SJCRH30 (cell line): ENCODE measurements around the gene FUT2. TPM values are rescaled to one million over a fixed set of nuclear protein-coding genes. Genes with fewer than 3 reads are reported as not detected.

Source experiments
- DNase-seq, 2 experiments: peaks; one replicate each; pipeline ENCODE4 v3.0.0-alpha.2; 2015 to 2020
- H3K27ac ChIP-seq: fragments of 250-450 bp; sonication (Bioruptor Pico); 2 replicates; pipeline ENCODE4 v1.5.1; 2020; ENCODE audit warnings: mild to moderate bottlenecking, moderate library complexity
- H3K27me3 ChIP-seq: fragments of 250-450 bp; sonication (Bioruptor Pico); 2 replicates; pipeline ENCODE4 v1.5.1; 2020; ENCODE audit warnings: mild to moderate bottlenecking, moderate library complexity
- H3K36me3 ChIP-seq: fragments of 250-450 bp; sonication (Bioruptor Pico); 2 replicates; pipeline ENCODE4 v1.5.1; 2020; ENCODE audit warnings: mild to moderate bottlenecking, moderate library complexity
- H3K4me1 ChIP-seq: fragments of 250-450 bp; sonication (Bioruptor Pico); 2 replicates; pipeline ENCODE4 v1.5.1; 2020; ENCODE audit warnings: mild to moderate bottlenecking, moderate library complexity
- H3K4me3 ChIP-seq: fragments of 250-450 bp; sonication (Bioruptor Pico); 2 replicates; pipeline ENCODE4 v1.5.1; 2020; ENCODE audit warnings: mild to moderate bottlenecking, moderate library complexity
- H3K9me3 ChIP-seq: fragments of 250-450 bp; sonication (Bioruptor Pico); replicated peaks from 2 replicates; pipeline ENCODE4 v1.5.1; 2020; ENCODE audit warnings: mild to moderate bottlenecking, moderate library complexity
- total RNA-seq: library from RNA; depleted of rRNA; stranded (reverse); fragments of >200 nt; shearing (Covaris generic); gene quantifications from 2 replicates; pipeline ENCODE4 v1.2.3, GENCODE V29; 2014; rRNA removed

The FUT2 gene
- total RNA-seq, 1 experiment from 2014 or later, result 0.30 TPM

GRCh38 chr19:48755084-48755641 is 59.4 kb downstream of the FUT2 start, which contains the start of gene FGF21:
Gene FGF21 (plus strand): TSS chr19:48755524. CDS start chr19:48756237, 713 bp downstream.
- no peak within 1 kb of the TSS for H3K4me3 ChIP-seq
- no peaks in the 10 kb centered on the region for H3K4me1 ChIP-seq
- H3K36me3 ChIP-seq, result no peaks in the 10 kb centered on the region
- H3K27ac ChIP-seq, result no peak within 1 kb of the TSS
- no peak for DNase-seq
- no peaks in the 10 kb centered on the region for H3K27me3 ChIP-seq
- no peaks in the 10 kb centered on the region for H3K9me3 ChIP-seq

Other genes with a start within 250 kb of the FUT2 start
- gene GRWD1, start 250.0 kb upstream of the FUT2 start, total RNA-seq, result 40.4 and 44.6 TPM in 2 replicates
- gene KCNJ14, start 240.4 kb upstream of the FUT2 start, total RNA-seq, result 0.41 and 0.57 TPM in 2 replicates
- 25.0 and 29.0 TPM in 2 replicates for gene CYTH2, start 226.6 kb upstream of the FUT2 start, total RNA-seq
- gene LMTK3, start 184.1 kb upstream of the FUT2 start, total RNA-seq, result not detected in 2 replicates
- gene SULT2B1, start 143.8 kb upstream of the FUT2 start, total RNA-seq, result 0.26 TPM in 1 of 2 replicates, not detected in the other
- not detected in 2 replicates for gene SPACA4, start 89.2 kb upstream of the FUT2 start, total RNA-seq
- gene FAM83E, start 80.9 kb upstream of the FUT2 start, total RNA-seq, result 1.9 and 3.3 TPM in 2 replicates
- gene RPL18, start 76.8 kb upstream of the FUT2 start, total RNA-seq, result 1,609 and 2,008 TPM in 2 replicates
- 13.1 and 17.4 TPM in 2 replicates for gene SPHK2, start 76.5 kb upstream of the FUT2 start, total RNA-seq
- 23.9 and 24.4 TPM in 2 replicates for gene DBP, start 58.6 kb upstream of the FUT2 start, total RNA-seq
- gene CA11, start 49.8 kb upstream of the FUT2 start, total RNA-seq, result 10.7 and 11.8 TPM in 2 replicates
- gene NTN5, start 23.0 kb upstream of the FUT2 start, total RNA-seq, result 151 and 155 TPM in 2 replicates
- 19.5 and 24.5 TPM in 2 replicates for gene MAMSTR, start 23.8 kb downstream of the FUT2 start, total RNA-seq
- 0.99 and 1.5 TPM in 2 replicates for gene RASIP1, start 44.6 kb downstream of the FUT2 start, total RNA-seq
- not detected in 2 replicates for gene IZUMO1, start 50.9 kb downstream of the FUT2 start, total RNA-seq
- gene FUT1, start 56.7 kb downstream of the FUT2 start, total RNA-seq, result not detected in 2 replicates
- gene FGF21, start 59.6 kb downstream of the FUT2 start, total RNA-seq, result not detected in 2 replicates
- gene BCAT2, start 115.1 kb downstream of the FUT2 start, total RNA-seq, result 31.7 and 36.0 TPM in 2 replicates
- not detected in 2 replicates for gene HSD17B14, start 140.5 kb downstream of the FUT2 start, total RNA-seq
- 19.3 and 26.6 TPM in 2 replicates for gene PLEKHA4, start 172.6 kb downstream of the FUT2 start, total RNA-seq
- gene PPP1R15A, start 176.4 kb downstream of the FUT2 start, total RNA-seq, result 11.1 and 12.5 TPM in 2 replicates
- not detected in 2 replicates for gene TULP2, start 202.8 kb downstream of the FUT2 start, total RNA-seq
- 91.2 and 97.1 TPM in 2 replicates for gene NUCB1, start 204.3 kb downstream of the FUT2 start, total RNA-seq
- gene DHDH, start 237.7 kb downstream of the FUT2 start, total RNA-seq, result not detected in 2 replicates